Uterus (tissue), 4 donors: Measurements from ENCODE around the gene TRAPPC6A. TPM values are rescaled to one million over a fixed set of nuclear protein-coding genes. Genes with fewer than 3 reads are reported as not detected.

Experiments used
- DNase-seq, 2 donors: peaks; one replicate each; pipeline ENCODE4 v3.0.0-alpha.2; 2019 to 2020
- H3K27ac ChIP-seq, 2 donors: fragments of 200-600 bp; sonication (generic); 1 replicate in 1 of 2; 2 replicates in 1 of 2; pipeline ENCODE4 v1.5.1; 2016 to 2018
- H3K27me3 ChIP-seq, 2 donors: fragments of 200-600 bp; sonication (generic); one replicate each; pipeline ENCODE4 v1.5.1; 2018 to 2019; ENCODE audit warnings: control low read depth in 1 of 2
- H3K36me3 ChIP-seq, 2 donors: fragments of 200-600 bp; sonication (generic); one replicate each; pipeline ENCODE4 v1.5.1; 2019; ENCODE audit warnings: control low read depth in 1 of 2
- H3K4me1 ChIP-seq, 2 donors: fragments of 200-600 bp; sonication (generic); one replicate each; pipeline ENCODE4 v1.5.1; 2018 to 2019; ENCODE audit warnings: control low read depth in 1 of 2
- H3K4me3 ChIP-seq, 2 donors: fragments of 200-600 bp; sonication (generic); 1 replicate in 1 of 2; 2 replicates in 1 of 2; pipeline ENCODE4 v1.5.1; 2018 to 2019; ENCODE audit warnings: mild to moderate bottlenecking in 1 of 2
- H3K9me3 ChIP-seq, 2 donors: fragments of 200-600 bp; sonication (generic); one replicate each; pipeline ENCODE4 v1.5.1; 2019; ENCODE audit warnings: control low read depth in 1 of 2
- CTCF ChIP-seq, 4 experiments: fragments of 200-600 bp in 2 of 4; fragments of 450-650 bp in 2 of 4; sonication (generic) in 2 of 4; IDR thresholded peaks; one replicate each; pipeline ENCODE4 v1.5.1; 2016 to 2019; ENCODE audit warnings: antibody characterized with exemption in 4 of 4, mild to moderate bottlenecking in 2 of 4, moderate library complexity in 1 of 4
- POLR2A ChIP-seq, 2 donors: fragments of 450-650 bp; IDR thresholded peaks; one replicate each; pipeline ENCODE4 v1.6.1; 2016; ENCODE audit warnings: antibody characterized with exemption in 2 of 2, mild to moderate bottlenecking in 1 of 2, moderate library complexity in 1 of 2
- intact Hi-C: fragments of 100-400 bp; cut with DNase I; formaldehyde crosslinking; loops from one replicate; pipeline ENCODE4 v1.15.1; 2023; ENCODE audit warnings: low total_unique reads
- total RNA-seq, 4 donors: library from RNA; depleted of rRNA in 3 of 4; stranded (reverse); fragments of >200 nt in 3 of 4; gene quantifications; one replicate each; pipeline versions ENCODE4 v1.1.0 to v1.2.4, GENCODE V29; 2014 to 2023
- donor health status: DM: yes; HTN: yes; CAD: no.

TRAPPC6A gene
- total RNA-seq, 4 donors from 2014 or later = 4.1 to 25.9 (median 16.5) TPM

DNA sequence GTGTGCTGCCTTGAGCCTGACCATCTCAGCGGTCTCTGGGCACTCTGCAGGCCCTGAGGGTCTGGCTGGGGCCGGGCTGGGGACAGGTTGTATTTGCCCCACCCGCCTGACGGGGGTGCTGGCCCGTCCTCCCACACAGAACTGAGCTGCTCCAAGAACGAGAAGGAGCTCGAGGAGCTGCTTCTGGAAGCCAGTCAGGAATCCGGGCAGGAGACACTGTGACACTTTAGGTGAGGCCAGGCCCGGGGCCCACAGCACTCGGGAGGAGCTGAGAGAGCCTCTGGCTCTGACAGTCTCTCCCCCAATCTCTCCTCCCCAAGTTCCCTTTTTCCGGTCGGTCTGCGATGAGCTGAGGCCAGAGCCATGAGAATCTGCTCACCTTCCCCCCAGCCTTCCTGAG lies 31.8 kb downstream of the TRAPPC6A start:
- no peaks in the 10 kb centered on the region for H3K4me1 ChIP-seq
- H3K36me3 ChIP-seq = no peaks in the 10 kb centered on the region
- no peak overlapping the region for H3K27ac ChIP-seq
- peaks cover 2 to 7% of the 10 kb centered on the region in 2 donors for H3K27me3 ChIP-seq
- intact Hi-C loops = no loop called here
- H3K4me3 ChIP-seq = no peak overlapping the region
- TF ChIP-seq POLR2A (IDR thresholded peaks at IDR 0.05) (no peak), CTCF (IDR thresholded peaks at IDR 0.05) (no peak)
- no peak for DNase-seq
- no peaks in the 10 kb centered on the region for H3K9me3 ChIP-seq

GRCh38 chr19:45145270-45146189 lies 32.5 kb downstream of the TRAPPC6A start:
- intact Hi-C loops = no loop called here
- Histone ChIP-seq H3K4me3 (no peak overlapping the region), H3K4me1 (no peaks in the 10 kb centered on the region), H3K36me3 (no peaks in the 10 kb centered on the region), H3K27me3 (no peaks in the 10 kb centered on the region), H3K9me3 (no peaks in the 10 kb centered on the region), H3K27ac (no peak overlapping the region)
- TF ChIP-seq CTCF (IDR thresholded peaks at IDR 0.05) = no peak
- no peak for TF ChIP-seq POLR2A (IDR thresholded peaks at IDR 0.05)
- no peak for DNase-seq

DNA sequence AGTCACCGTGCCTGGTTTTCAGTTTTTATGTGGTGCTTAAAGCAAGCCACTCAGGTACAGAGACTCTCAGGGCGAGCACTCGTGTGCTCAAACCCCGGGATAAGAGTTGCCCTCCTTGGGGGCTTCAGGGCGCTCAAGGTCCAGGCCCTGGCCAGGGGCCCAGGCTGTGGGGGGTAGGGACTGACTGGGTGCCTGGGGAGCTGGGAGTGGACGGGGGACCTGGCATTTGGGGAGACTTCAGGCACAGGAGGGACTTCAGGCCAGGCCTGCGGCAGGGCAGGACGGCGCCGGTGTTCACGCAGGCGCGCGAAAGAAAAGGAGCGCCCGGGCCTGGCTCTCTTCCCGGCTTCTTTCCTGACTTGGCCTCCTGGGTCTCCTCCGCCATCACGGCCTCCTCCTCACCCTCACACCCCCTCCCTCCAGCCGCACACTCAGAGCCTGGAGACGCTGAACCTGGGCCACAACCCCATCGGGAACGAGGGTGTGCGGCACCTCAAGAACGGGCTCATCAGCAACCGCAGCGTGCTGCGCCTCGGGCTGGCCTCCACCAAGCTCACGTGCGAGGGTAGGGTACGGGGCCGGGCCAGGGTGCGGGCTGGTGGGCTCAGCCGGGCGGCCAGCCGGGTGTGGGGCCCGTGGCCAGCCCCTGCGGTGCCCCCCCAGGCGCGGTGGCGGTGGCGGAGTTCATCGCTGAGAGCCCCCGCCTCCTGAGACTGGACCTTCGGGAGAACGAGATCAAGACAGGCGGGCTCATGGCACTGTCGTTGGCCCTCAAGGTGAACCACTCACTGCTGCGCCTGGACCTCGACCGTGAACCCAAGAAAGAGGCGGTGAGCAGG lies 33.4 kb downstream of the TRAPPC6A start:
- H3K36me3 ChIP-seq = no peaks in the 10 kb centered on the region
- no peaks in the 10 kb centered on the region for H3K4me1 ChIP-seq
- H3K27me3 ChIP-seq = no peaks in the 10 kb centered on the region
- no peak overlapping the region for H3K27ac ChIP-seq
- no peak for DNase-seq
- no peak overlapping the region for H3K4me3 ChIP-seq
- no peak for TF ChIP-seq CTCF (IDR thresholded peaks at IDR 0.05)
- TF ChIP-seq POLR2A (IDR thresholded peaks at IDR 0.05) = no peak
- H3K9me3 ChIP-seq = no peaks in the 10 kb centered on the region
- intact Hi-C loops = no loop called here

DNA sequence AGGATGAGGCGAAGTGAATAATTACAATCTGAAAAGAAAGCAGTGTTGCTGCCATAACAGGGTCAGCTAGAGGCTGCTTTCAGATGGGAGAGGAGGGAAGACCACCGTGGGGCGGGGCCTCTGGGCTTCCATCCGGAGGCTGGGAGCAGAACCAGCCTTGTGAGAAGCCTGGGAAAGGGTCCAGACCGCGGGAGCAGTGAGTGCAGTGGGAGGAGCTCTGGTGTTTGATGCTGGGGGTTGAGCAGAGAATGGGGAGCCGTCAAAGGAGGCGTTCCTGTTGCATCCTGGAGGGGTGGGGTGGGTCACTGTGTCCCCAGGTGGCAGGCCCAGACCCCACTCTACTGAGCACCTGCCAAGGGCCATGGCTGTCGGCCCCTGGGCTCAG lies 35.3 kb downstream of the TRAPPC6A start:
- Histone ChIP-seq H3K4me1 (no peaks in the 10 kb centered on the region), H3K27ac (no peak overlapping the region), H3K36me3 (no peaks in the 10 kb centered on the region), H3K4me3 (no peak overlapping the region), H3K27me3 (no peaks in the 10 kb centered on the region), H3K9me3 (no peaks in the 10 kb centered on the region)
- TF ChIP-seq CTCF (IDR thresholded peaks at IDR 0.05) (no peak), POLR2A (IDR thresholded peaks at IDR 0.05) (no peak)
- intact Hi-C loops = no loop called here
- DNase-seq = no peak
